ENCODE results near the gene HDGFL2.

Gene HDGFL2

DNA sequence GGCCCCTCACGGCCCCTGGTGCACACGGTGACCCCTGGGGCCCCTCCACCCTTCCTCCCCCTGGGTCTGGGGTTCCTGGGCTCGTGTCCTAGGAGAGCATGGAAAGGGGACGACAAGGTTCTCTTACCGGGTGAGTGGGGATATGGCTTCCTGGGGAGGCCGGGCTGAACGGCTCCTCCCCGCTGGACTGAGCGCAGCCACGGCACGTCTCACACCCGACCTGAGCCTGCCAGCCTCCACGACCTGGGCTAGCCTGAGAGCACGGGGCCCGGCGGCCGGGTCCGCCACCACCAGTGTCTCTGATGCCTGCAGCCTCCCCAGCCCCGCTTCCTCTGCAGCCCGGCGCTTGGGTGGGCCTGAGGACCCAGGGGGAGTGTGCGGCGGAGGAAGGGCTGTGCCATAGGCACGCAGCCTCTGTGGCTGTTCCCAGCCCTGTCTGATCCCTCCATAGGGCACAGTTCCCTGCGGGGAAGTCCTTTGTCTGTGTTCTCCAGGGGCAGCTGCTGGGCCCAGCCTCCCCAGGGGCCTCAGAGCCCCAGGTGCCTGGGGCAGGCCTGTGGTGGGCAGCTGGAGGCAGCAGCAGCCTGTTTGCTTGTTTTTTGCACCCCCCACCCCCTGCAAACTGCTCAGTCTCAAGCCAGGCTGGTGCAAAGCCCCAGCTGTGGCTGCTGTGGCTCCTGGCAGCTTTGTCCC, 31.2 kb downstream of the HDGFL2 start:
- H3K4me3 ChIP-seq (ENCODE audit: low read depth, low read length), result no peak overlapping the region
- in situ Hi-C loops (cut with HindIII; ENCODE audit: low sequenced_read_pairs), result no loop called here
- DNase-seq (ENCODE audit: low read depth, low spot score), result no peak
- TF ChIP-seq, protein P1, sequence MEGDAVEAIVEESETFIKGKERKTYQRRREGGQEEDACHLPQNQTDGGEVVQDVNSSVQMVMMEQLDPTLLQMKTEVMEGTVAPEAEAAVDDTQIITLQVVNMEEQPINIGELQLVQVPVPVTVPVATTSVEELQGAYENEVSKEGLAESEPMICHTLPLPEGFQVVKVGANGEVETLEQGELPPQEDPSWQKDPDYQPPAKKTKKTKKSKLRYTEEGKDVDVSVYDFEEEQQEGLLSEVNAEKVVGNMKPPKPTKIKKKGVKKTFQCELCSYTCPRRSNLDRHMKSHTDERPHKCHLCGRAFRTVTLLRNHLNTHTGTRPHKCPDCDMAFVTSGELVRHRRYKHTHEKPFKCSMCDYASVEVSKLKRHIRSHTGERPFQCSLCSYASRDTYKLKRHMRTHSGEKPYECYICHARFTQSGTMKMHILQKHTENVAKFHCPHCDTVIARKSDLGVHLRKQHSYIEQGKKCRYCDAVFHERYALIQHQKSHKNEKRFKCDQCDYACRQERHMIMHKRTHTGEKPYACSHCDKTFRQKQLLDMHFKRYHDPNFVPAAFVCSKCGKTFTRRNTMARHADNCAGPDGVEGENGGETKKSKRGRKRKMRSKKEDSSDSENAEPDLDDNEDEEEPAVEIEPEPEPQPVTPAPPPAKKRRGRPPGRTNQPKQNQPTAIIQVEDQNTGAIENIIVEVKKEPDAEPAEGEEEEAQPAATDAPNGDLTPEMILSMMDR (IDR thresholded peaks at IDR 0.05; ENCODE audit: low read depth, low read length), result no peak

DNA sequence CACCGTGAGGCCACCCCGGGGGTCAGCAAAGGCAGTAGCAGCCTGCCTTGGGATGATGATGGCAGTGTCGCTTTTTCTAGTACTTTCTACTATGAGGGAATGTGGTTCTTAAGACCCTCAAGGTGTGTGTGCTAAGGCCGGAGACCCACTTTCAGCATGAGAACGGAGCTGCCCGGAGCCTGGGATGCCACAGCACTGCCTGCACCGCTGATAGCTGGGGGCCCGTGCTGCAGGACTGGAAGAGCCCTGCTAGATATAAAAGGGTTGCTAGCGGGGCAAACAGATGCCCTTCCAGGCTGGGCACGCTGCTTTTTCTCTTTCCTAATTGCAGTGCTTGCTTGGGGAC, 31.7 kb downstream of the HDGFL2 start:
- in situ Hi-C loops (cut with HindIII; ENCODE audit: low sequenced_read_pairs), result no loop called here
- TF ChIP-seq, protein P1 (IDR thresholded peaks at IDR 0.05; ENCODE audit: low read depth, low read length), result no peak
- H3K4me3 ChIP-seq (ENCODE audit: low read depth, low read length), result no peak overlapping the region
- DNase-seq (ENCODE audit: low read depth, low spot score), result no peak

DNA sequence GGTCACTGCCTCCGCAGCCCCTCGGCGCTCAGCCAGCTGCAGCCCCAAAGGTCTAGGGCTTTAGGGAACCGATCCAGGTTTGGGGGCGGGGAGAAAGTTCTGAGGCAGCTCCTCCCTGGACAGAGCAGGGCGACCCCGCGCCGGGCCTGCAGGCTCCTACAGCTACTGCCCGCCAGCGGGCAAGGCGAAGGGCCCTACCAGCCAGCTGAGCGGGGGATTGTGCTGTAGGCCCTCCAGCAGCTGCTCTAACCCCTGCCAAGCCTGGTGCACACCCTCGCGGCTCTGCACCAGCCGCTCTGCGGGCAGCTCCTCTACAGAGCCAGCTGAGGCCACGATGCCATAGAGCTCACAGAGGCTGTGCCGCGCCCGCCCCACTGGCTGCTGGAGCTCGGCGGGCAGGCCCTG, 32.2 kb downstream of the HDGFL2 start:
- TF ChIP-seq, protein P1 (IDR thresholded peaks at IDR 0.05; ENCODE audit: low read depth, low read length), result no peak
- in situ Hi-C loops (cut with HindIII; ENCODE audit: low sequenced_read_pairs), result no loop called here
- no peak overlapping the region for H3K4me3 ChIP-seq (ENCODE audit: low read depth, low read length)
- DNase-seq (ENCODE audit: low read depth, low spot score), result no peak

DNA sequence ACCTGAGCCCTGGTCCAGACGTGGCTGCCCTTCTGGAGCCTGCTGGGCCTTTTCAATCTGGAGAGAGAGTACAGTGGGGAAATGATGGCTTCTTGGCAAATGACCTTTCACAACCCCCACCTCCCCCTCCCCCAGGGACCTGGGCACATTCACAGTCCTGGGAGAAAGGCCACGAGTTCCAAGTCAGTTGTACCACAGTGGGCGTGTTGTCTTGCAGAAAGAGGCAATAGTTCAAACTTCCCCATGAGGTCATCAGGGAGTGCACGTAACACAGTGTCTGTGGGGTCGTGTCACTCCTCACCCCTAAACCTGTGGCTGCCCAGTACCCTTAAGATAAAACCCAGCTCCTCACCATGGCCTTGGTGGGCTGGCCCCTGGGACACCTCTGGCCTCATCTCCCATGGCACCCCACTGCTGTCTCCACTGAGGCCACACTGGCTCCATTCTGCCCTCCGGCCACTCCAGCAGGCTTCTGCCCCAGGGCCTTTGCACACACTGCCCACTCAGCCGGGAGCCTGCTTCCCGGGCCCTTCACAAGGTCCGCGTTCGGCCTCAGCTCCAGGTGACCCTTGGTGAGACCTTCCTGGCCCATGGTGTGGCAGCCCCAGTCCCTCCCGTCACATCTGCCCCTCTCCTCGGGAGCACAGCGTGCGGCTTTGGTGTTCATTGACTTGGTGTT, 32.9 kb downstream of the HDGFL2 start:
- no peak for DNase-seq (ENCODE audit: low read depth, low spot score)
- TF ChIP-seq, protein P1 (IDR thresholded peaks at IDR 0.05; ENCODE audit: low read depth, low read length), result no peak
- no peak overlapping the region for H3K4me3 ChIP-seq (ENCODE audit: low read depth, low read length)
- in situ Hi-C loops (cut with HindIII; ENCODE audit: low sequenced_read_pairs), result no loop called here

DNA sequence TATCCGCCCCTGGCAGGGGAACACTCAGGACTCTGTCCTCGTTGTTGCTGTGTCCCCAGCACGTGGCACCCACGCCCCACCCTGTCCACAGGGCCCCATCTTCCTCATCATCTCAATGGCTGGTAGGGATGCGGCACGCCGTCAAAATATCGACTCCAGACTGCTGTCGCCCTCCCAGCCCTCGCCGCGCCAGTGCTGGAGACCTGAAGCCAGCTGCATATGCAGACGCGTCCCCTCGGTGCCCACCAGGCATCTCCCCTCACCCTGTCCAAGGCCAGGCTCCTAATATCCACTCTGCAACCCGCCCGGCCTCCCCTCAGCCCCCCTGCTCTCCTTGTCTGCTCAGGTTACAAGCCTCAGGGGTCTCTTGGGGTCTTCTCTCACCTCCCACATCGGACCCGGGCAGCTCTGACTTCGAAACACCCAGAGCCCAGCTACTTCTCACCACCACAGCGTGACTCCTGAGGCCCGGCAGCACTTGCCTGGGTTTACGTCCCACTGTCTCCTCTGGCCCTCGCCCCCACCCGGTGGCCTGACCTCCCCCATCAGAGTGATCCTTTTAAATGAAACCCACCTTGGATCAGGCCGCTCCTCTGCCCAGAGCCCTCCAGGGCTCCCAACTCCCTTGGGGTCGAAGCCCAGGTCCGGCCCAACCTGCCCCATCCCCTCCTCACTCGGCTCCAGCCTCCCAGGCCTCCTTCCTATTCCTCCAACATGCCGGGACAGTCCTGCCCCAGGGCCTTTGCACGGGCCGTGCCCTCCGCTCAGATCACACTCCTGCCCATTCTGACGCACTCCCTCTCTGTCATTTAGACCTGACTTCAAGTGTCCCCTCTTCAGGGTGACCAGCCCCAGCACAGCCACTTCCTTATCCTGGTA, 33.7 kb downstream of the HDGFL2 start:
- in situ Hi-C loops (cut with HindIII; ENCODE audit: low sequenced_read_pairs), result no loop called here

More for the DNA sequence above, 33.7 kb downstream of the HDGFL2 start:
- H3K4me3 ChIP-seq (ENCODE audit: low read depth, low read length), result no peak overlapping the region
- no peak for DNase-seq (ENCODE audit: low read depth, low spot score)
- TF ChIP-seq, protein P1 (IDR thresholded peaks at IDR 0.05; ENCODE audit: low read depth, low read length), result no peak

All from astrocyte of the spinal cord (primary cell).